Endothelial cell of umbilical vein (primary cell): Measurements from ENCODE around the gene FMNL2.

ENCODE experiments used
- CTCF ChIP-seq, 2 donors: IDR thresholded peaks; 1 replicate in 1 of 2; 2 replicates in 1 of 2; pipeline ENCODE4 v1.5.1; 2011; ENCODE audit warnings: low read length in 2 of 2, mild to moderate bottlenecking in 2 of 2, moderate library complexity in 2 of 2, control low read depth in 1 of 2, inconsistent platforms in 1 of 2, low read depth in 1 of 2; ENCODE audit not compliant: insufficient read depth in 1 of 2; ENCODE audit errors: extremely low read depth in 1 of 2
- EZH2 ChIP-seq: IDR thresholded peaks from 2 replicates; pipeline ENCODE4 v1.6.1; 2012; ENCODE audit warnings: borderline replicate concordance, low read depth, mild to moderate bottlenecking, moderate library complexity, low read length, inconsistent platforms; ENCODE audit not compliant: severe bottlenecking
- MYC ChIP-seq: IDR thresholded peaks from one replicate; pipeline ENCODE4 v1.6.1; 2011; ENCODE audit warnings: mild to moderate bottlenecking, low read depth, low read length
- POLR2A ChIP-seq: IDR thresholded peaks from 2 replicates; pipeline ENCODE4 v1.6.1; 2012; ENCODE audit warnings: low read depth, mild to moderate bottlenecking, control low read depth, low read length
- POLR2AphosphoS5 ChIP-seq: IDR thresholded peaks from 2 replicates; pipeline ENCODE4 v1.6.1; 2012; ENCODE audit warnings: low read depth, mild to moderate bottlenecking, control low read depth, low read length, moderate library complexity; ENCODE audit not compliant: insufficient read depth
- TF ChIP-seq, protein P1 (sequence below): IDR thresholded peaks from 2 replicates; pipeline ENCODE4 v1.6.1; 2011; ENCODE audit not compliant: insufficient read depth, insufficient read length

DNA sequence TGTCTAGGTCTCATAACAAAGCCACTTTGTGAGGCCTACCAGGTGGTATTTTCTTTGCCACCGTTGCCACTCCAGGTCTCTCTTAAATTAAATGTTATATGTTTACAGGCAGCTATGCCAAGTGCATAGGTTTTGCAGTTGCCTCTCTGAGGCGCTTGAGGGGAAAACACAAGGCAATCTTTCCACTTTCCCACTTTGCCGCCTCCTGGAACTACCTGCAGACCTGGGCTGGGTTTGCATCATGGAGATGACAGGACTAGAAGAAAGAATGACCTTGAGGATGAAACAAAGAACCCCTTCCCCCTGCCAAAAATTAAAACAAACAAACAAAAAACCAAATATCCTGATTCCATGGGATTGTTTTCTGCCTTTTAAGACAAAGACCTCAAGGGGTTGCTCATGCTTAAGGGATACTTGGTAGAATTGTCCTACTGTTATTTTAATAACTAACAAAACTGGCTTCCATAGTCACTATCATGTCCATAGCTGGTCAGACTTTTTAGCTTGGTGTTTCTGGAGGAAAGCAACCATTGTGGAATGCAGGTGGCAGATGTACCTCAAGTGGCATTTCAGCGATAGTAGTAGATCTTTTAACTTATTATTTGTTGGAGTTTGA lies 222.4 kb downstream of the FMNL2 start:
- TF ChIP-seq CTCF (IDR thresholded peaks at IDR 0.05; ENCODE audit: extremely low read depth in 1 of 2, insufficient read depth in 1 of 2, low read depth in 1 of 2, low read length in 2 of 2) (no peak), POLR2A (no peak), POLR2AphosphoS5 (no peak), EZH2 (no peak), MYC (no peak)
- TF ChIP-seq, protein P1, sequence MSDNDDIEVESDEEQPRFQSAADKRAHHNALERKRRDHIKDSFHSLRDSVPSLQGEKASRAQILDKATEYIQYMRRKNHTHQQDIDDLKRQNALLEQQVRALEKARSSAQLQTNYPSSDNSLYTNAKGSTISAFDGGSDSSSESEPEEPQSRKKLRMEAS: no peak
